Pancreas (tissue), 10 donors: ENCODE measurements around the gene TLE7. TPM values are rescaled to one million over a fixed set of nuclear protein-coding genes. Genes with fewer than 3 reads are reported as not detected.

Source experiments
- ATAC-seq, 4 donors: fragments of 200-7000 bp; cut with Tn5 transposase; one replicate each; pipeline versions ENCODE4 v1.8.0 to v1.9.1; 2020; ENCODE audit warnings: mild to moderate bottlenecking in 4 of 4, moderate library complexity in 4 of 4
- DNase-seq, 6 donors: peaks; one replicate each; pipeline ENCODE4 v3.0.0-alpha.2; 2020
- FAIRE-seq: peaks from 2 replicates; lab custom pipeline; 2012; peaks lifted over from hg19 to GRCh38; lab: Jason Lieb, UNC
- H3K27ac ChIP-seq, 4 donors: fragments of 200-600 bp; sonication (generic); 1 replicate in 3 of 4; 2 replicates in 1 of 4; pipeline versions ENCODE4 v1.5.0 to v1.8.0; 2020
- H3K27me3 ChIP-seq, 4 donors: fragments of 200-600 bp; one replicate each; pipeline ENCODE4 v1.8.0; 2021
- H3K36me3 ChIP-seq, 3 donors: fragments of 200-600 bp; sonication (generic) in 1 of 3; one replicate each; pipeline versions ENCODE4 v1.5.0 to v1.8.0; 2020 to 2021
- H3K4me1 ChIP-seq, 3 donors: fragments of 200-600 bp; one replicate each; pipeline ENCODE4 v1.8.0; 2021
- H3K4me3 ChIP-seq, 4 donors: fragments of 200-600 bp; sonication (generic) in 2 of 4; one replicate each; pipeline versions ENCODE4 v1.5.0 to v1.8.0; 2020 to 2021
- H3K9me3 ChIP-seq, 4 donors: fragments of 200-600 bp; one replicate each; pipeline ENCODE4 v1.8.0; 2021
- WGBS, 2 donors: extraction: QIAGEN DNeasy Blood & Tissue Kit; methylation state at CpG; one replicate each; pipeline ENCODE4 v1.1.7; 2013; 5-methylcytosine and 5-hydroxymethylcytosine counted together
- intact Hi-C, 3 donors: fragments of 100-400 bp; cut with DNase I; formaldehyde crosslinking; loops; one replicate each; pipeline versions ENCODE4 v1.11.1 to v1.14.2; 2022
- polyA plus RNA-seq, 2 donors: library from polyadenylated mRNA; stranded (reverse); fragments of 200-250 nt; gene quantifications; one replicate each; pipeline ENCODE4 v1.2.3, GENCODE V29; 2013
- total RNA-seq, 6 donors: library from RNA; stranded (reverse); fragmentation: NEBNext Ultra II Directional in 4 of 6; extraction: Animal tissue kit (Norgen Biotek cat#: 25700) in 4 of 6; gene quantifications; one replicate each; pipeline versions ENCODE4 v1.2.1 to v1.2.4, GENCODE V29; 2021 to 2023
- TF ChIP-seq, protein P1 (sequence below), 4 donors: fragments of 200-600 bp; sonication (generic) in 3 of 4; IDR thresholded peaks; one replicate each; pipeline versions ENCODE4 v1.5.0 to v1.8.0; 2021; ENCODE audit warnings: antibody characterized with exemption in 4 of 4
- donor health status: healthy with polysubstance abuse.
- donor health status: DM: no; HTN: no; CAD: no; lungs with moderate emphysema.
- donor health status: DM: no; HTN: no; CAD: no.
- donor health status: control.
- donor health status: control.
- donor health status: Bipolar disorder and iron deficiency.
- donor health status: DM: yes; HTN: yes; CAD: no.
- donor health status: DM: no; HTN: no; CAD: no.
- donor health status: DM: no; HTN: no; CAD: no.
- donor health status: DM: yes; HTN: yes; CAD: no.

TLE7 gene
- total and polyA plus RNA-seq, 8 donors: not detected

DNA sequence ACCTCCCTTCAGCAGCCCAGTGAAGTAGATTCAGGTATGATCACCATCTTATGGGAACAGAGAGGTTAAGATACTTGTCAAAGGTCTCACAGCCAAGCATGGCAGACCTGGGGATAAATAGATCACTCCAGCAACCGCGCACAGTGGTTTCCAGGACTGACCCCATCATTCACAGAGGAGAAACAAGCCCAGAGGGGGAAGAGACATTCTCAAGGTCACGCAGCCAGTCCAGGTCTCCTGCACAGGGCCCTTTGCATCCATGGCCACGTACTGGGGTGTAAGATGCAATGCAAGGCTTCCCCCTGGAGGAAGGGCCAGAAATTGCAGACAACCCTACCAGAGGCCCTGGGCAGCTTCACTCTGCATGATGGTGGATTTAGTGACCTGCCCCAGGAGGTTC lies 19.9 kb downstream of the TLE7 start:
- FAIRE-seq: no peak
- peak in 1 of 4 donors; percentile 54 for ATAC-seq

DNA sequence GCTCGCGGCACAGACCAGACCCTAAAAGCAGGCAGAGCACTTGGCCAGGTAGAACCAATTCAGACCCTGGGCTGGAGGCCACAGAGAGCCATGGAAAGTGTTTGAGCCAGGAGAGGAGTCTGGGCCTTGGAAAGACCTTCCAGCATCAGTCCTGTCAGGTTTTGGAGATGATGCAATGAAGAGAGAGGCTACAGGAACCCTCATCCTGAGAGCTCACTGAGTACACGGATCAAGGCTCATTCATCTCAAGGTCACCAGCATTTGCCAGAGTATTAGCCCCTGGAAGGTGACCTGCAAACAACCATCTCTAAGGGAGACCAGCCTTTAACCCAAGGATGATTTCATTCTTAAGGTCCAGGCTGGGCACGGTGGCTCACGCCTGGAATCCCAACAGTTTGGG lies 27.8 kb downstream of the TLE7 start:
- Histone ChIP-seq H3K27ac (no peak overlapping the region), H3K4me3 (no peak overlapping the region), H3K9me3 (no peaks in the 10 kb centered on the region), H3K27me3 (no peaks in the 10 kb centered on the region), H3K36me3 (no peaks in the 10 kb centered on the region), H3K4me1 (peaks cover 0 to 5% (median 5%) of the 10 kb centered on the region in 3 donors)
- ATAC-seq (no peak), DNase-seq (no peak), FAIRE-seq (no peak)
- TF ChIP-seq, protein P1, sequence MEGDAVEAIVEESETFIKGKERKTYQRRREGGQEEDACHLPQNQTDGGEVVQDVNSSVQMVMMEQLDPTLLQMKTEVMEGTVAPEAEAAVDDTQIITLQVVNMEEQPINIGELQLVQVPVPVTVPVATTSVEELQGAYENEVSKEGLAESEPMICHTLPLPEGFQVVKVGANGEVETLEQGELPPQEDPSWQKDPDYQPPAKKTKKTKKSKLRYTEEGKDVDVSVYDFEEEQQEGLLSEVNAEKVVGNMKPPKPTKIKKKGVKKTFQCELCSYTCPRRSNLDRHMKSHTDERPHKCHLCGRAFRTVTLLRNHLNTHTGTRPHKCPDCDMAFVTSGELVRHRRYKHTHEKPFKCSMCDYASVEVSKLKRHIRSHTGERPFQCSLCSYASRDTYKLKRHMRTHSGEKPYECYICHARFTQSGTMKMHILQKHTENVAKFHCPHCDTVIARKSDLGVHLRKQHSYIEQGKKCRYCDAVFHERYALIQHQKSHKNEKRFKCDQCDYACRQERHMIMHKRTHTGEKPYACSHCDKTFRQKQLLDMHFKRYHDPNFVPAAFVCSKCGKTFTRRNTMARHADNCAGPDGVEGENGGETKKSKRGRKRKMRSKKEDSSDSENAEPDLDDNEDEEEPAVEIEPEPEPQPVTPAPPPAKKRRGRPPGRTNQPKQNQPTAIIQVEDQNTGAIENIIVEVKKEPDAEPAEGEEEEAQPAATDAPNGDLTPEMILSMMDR (IDR thresholded peaks at IDR 0.05): no peak
- intact Hi-C loops: loop anchor here in 2 of 3 donors (5.0 to 10.0 kb wide), 3 partner anchors 78 to 201 kb away; no protein-coding TSS in a partner anchor
- WGBS, 2 donors: 71 to 82% methylated on average over 5 of the region's 5 CpGs

More for the DNA sequence above, 19.9 kb downstream of the TLE7 start:
- TF ChIP-seq, protein P1 (IDR thresholded peaks at IDR 0.05): peak in 2 of 4 donors; percentile 10
- Histone ChIP-seq H3K27me3 (no peaks in the 10 kb centered on the region), H3K4me1 (no peaks in the 10 kb centered on the region), H3K4me3 (no peak overlapping the region), H3K36me3 (no peaks in the 10 kb centered on the region), H3K9me3 (no peaks in the 10 kb centered on the region), H3K27ac (no peak overlapping the region)
- WGBS, 2 donors: 38 to 53% methylated on average over 4 of the region's 4 CpGs
- no peak for DNase-seq
- intact Hi-C loops: no loop called here

DNA sequence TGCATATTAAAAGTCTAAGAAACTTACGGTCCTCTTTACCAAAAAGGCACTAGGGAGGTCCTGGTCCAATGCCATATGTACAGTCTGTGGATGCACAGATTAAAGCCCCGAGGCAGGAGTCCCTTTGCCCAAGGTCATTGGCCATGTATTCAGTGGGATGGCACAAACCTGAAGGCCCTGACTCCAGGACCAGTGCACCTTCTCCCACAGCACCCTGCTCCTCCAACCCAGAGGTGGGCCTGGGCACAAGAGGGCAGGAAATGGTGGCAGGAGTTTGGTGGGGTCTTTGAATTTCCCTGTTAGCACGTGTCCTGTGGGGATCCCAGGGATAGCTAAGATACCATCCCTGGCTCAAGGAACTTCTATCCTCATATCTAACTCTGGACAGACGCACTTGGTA lies 28.5 kb downstream of the TLE7 start:
- H3K27ac ChIP-seq: no peak overlapping the region
- WGBS, 2 donors: 40 to 62% methylated on average over 4 of the region's 4 CpGs
- H3K9me3 ChIP-seq: no peaks in the 10 kb centered on the region
- FAIRE-seq: no peak
- TF ChIP-seq, protein P1 (IDR thresholded peaks at IDR 0.05): no peak
- no peaks in the 10 kb centered on the region for H3K27me3 ChIP-seq
- intact Hi-C loops: loop anchor here in 2 of 3 donors (5.0 to 10.0 kb wide), 3 partner anchors 79 to 201 kb away; no protein-coding TSS in a partner anchor
- DNase-seq: no peak
- no peaks in the 10 kb centered on the region for H3K36me3 ChIP-seq
- ATAC-seq: no peak
- no peak overlapping the region for H3K4me3 ChIP-seq
- peaks cover 0 to 5% (median 5%) of the 10 kb centered on the region in 3 donors for H3K4me1 ChIP-seq

DNA sequence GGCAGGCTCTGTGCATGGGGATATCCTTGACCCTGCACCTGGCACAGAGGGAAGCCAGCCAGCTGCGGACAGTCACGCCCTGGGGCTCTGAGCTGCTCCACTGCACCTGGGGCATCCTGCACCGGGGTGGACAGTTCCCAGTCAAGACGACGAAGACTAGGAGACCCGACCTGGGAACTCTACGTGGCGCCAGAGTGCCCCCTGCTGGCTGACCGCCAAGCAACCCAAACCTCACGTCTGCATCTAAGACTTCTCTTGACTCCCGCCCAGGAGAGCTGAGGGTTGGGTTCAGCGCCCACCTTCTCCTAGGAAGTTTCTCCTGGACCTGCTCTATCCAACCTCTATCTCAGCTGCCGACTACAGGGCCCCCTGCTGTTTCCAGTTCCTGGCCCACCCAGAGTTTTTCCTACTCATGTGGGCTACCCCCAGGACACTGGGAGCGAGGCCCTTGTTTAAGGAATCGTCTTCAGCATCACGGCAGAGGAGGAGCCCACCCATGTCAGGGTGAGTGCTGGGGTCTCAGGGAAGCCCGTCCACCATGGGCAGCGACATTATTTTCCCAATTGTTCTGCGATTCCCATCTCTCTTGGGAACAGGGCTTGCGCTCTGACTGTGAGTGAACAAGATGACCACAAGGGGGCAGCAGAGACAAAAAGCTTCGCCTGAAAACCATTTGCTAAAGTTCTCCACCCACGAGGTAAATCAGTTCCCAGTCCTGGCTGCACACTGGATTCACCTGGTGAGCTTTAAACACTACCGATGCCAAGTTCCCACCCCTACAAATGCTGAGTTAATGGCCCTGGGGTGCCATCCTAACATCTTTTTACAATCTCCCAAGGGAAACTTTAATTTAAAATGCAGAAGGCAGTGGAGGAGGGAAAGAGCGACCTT lies 29.3 kb downstream of the TLE7 start:
- H3K36me3 ChIP-seq: no peaks in the 10 kb centered on the region
- TF ChIP-seq, protein P1 (IDR thresholded peaks at IDR 0.05): peak; percentile 89 to 97 (median 92)
- ATAC-seq: peak; percentile 92 to 98 (median 94)
- 8 to 9% methylated on average over 24 of the region's 24 CpGs for WGBS, 2 donors
- peaks cover 0 to 5% (median 5%) of the 10 kb centered on the region in 3 donors for H3K4me1 ChIP-seq
- no peak overlapping the region for H3K4me3 ChIP-seq
- intact Hi-C loops: loop anchor here in 2 of 3 donors (5.0 to 10.0 kb wide), 3 partner anchors 80 to 202 kb away; no protein-coding TSS in a partner anchor
- FAIRE-seq: no peak
- no peaks in the 10 kb centered on the region for H3K27me3 ChIP-seq
- no peaks in the 10 kb centered on the region for H3K9me3 ChIP-seq
- no peak overlapping the region for H3K27ac ChIP-seq
- DNase-seq: peak; percentile 58 to 82 (median 66)
